Dendritic cell treated with granulocyte-macrophage colony-stimulating factor and Interleukin-4, amounts not matched to agents 40 ng/mL and 50 ng/mL, for 4 days (primary cell): ENCODE measurements around the gene SMIM36.
"Not testable (repeated sequence)": the region's sequence is repeated elsewhere in the genome, so short reads cannot be mapped to it uniquely, and the experiment has no call there.

Source experiments
- H3K27ac Mint-ChIP-seq: one replicate; pipeline ENCODE4 v1.8.0; 2022; ENCODE audit warnings: mild to moderate bottlenecking, mixed read lengths
- H3K27me3 Mint-ChIP-seq: one replicate; pipeline ENCODE4 v1.8.0; 2022; ENCODE audit warnings: mild to moderate bottlenecking, mixed read lengths
- H3K36me3 Mint-ChIP-seq: one replicate; pipeline ENCODE4 v1.8.0; 2022; ENCODE audit warnings: low read depth, mixed read lengths
- H3K4me1 Mint-ChIP-seq: one replicate; pipeline ENCODE4 v1.8.0; 2022; ENCODE audit warnings: low read depth, mixed read lengths
- H3K4me3 Mint-ChIP-seq: one replicate; pipeline ENCODE4 v1.8.0; 2022; ENCODE audit warnings: mild to moderate bottlenecking, moderate library complexity, mixed read lengths
- H3K9me3 Mint-ChIP-seq: one replicate; pipeline ENCODE4 v1.8.0; 2022; ENCODE audit warnings: mixed read lengths
- intact Hi-C: fragments of 100-400 bp; cut with micrococcal nuclease; formaldehyde crosslinking; loops from one replicate; pipeline ENCODE4 v1.15.0; 2022

Gene SMIM36

GRCh38 chr17:55416470-55417052 lies 94.7 kb downstream of the SMIM36 start:
- Mint-ChIP-seq H3K9me3 (no peaks in the 10 kb centered on the region), H3K27me3 (no peaks in the 10 kb centered on the region), H3K4me3 (no peak overlapping the region), H3K27ac (no peak overlapping the region), H3K4me1 (peaks cover 51% of the 10 kb centered on the region), H3K36me3 (peaks cover 30% of the 10 kb centered on the region)
- intact Hi-C loops = no loop called here

- intact Hi-C loops = no loop called here
- H3K27me3 Mint-ChIP-seq = no peaks in the 10 kb centered on the region
- H3K4me3 Mint-ChIP-seq = no peak overlapping the region
Measured at GRCh38 chr17:55416000-55416399, 95.3 kb downstream of the SMIM36 start.

GRCh38 chr17:55414983-55415382 lies 96.3 kb downstream of the SMIM36 start:
- Mint-ChIP-seq H3K4me1 (peaks cover 35% of the 10 kb centered on the region), H3K27me3 (no peaks in the 10 kb centered on the region), H3K36me3 (peaks cover 35% of the 10 kb centered on the region), H3K9me3 (no peaks in the 10 kb centered on the region), H3K4me3 (no peak overlapping the region), H3K27ac (no peak overlapping the region)
- intact Hi-C loops = no loop called here

More at GRCh38 chr17:55416000-55416399, 95.3 kb downstream of the SMIM36 start:
- Mint-ChIP-seq H3K9me3 (no peaks in the 10 kb centered on the region), H3K27ac (no peak overlapping the region), H3K36me3 (peaks cover 30% of the 10 kb centered on the region), H3K4me1 (peaks cover 46% of the 10 kb centered on the region)

- intact Hi-C loops = no loop called here
- Mint-ChIP-seq H3K36me3 (peaks cover 46% of the 10 kb centered on the region), H3K9me3 (no peaks in the 10 kb centered on the region), H3K27me3 (no peaks in the 10 kb centered on the region), H3K4me3 (no peak overlapping the region), H3K4me1 (peaks cover 25% of the 10 kb centered on the region), H3K27ac (no peak overlapping the region)
Measured at GRCh38 chr17:55413825-55414489, 97.3 kb downstream of the SMIM36 start.

- intact Hi-C loops = no loop called here
- no peak overlapping the region for H3K27ac Mint-ChIP-seq
- no peaks in the 10 kb centered on the region for H3K27me3 Mint-ChIP-seq
Measured at GRCh38 chr17:55411463-55411855, 99.8 kb downstream of the SMIM36 start.

DNA sequence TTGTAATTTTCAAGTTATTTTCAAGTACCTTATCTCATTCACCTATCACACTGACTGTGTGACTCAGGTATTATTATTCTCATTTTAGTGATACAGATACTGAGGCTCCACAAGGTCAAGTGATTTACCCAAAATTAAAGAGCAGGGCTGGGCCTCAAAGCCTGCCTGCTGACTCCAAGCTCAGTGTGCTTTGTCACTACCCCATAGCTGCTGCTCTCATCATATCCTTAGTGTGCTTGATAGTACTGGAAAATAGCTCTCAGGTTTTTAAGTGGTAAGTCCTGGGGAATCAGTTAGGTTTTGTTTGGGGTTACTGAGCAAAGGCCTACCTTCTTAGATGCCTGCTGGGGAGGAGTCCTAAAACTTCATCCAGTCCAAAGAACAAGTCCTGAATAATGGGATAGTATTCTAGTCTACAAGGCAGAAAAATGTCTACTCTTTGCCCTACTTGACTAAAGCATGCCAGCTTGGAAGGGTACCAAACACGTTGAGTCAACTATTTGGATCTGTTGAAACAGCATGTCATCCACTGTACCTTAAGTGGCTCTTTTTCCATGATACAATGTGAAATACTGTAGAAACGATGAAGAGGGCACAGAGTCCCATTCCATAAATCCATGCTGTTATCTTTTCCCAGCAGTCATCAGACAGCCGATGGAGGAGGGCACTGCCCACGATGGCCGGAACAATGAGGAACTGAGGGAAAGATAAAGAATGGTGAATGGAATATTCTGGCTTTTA lies 100.4 kb downstream of the SMIM36 start:
- H3K27me3 Mint-ChIP-seq = no peaks in the 10 kb centered on the region
- no peak overlapping the region for H3K4me3 Mint-ChIP-seq
- peaks cover 76% of the 10 kb centered on the region for H3K36me3 Mint-ChIP-seq
- H3K27ac Mint-ChIP-seq = no peak overlapping the region
- intact Hi-C loops = no loop called here
- no peaks in the 10 kb centered on the region for H3K9me3 Mint-ChIP-seq
- H3K4me1 Mint-ChIP-seq = peaks cover 4% of the 10 kb centered on the region

More at GRCh38 chr17:55411463-55411855, 99.8 kb downstream of the SMIM36 start:
- Mint-ChIP-seq H3K4me3 (no peak overlapping the region), H3K36me3 (peaks cover 71% of the 10 kb centered on the region), H3K4me1 (peaks cover 7% of the 10 kb centered on the region), H3K9me3 (no peaks in the 10 kb centered on the region)

DNA sequence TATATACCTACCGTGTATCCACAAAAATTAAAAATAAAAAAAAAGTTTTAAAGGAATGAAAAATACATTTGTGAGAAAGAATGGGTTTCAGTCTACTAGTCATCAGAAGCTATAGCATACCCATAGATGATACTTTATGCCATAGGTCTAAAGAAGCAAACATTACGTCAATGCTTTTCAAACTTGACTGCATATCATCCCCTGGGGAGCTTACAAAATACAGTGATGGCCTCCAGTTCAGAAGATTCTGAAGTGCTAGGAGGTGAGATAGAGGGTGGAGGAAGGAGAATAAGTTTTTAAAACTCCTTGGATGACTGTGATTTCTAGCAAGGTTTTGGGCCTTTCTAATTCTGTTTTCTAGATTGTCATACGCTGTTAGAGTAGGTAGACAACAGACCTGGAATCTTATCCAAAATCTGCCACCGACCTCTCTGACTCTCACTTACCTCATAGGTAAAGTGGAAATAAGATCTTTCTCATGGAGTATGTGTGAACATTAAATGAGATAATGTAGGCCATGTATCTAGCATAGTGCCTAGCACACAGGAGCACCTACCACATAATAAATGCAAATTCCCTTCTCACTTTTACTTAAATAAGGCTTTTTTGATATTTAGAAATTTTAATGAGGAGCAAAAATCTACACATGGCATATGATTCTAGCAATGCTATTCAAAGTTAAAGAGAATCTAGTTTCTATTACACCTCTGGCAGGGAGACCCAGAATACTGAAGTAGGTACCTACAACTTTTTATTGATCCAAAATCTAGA lies 102.0 kb downstream of the SMIM36 start:
- Mint-ChIP-seq H3K9me3 (no peaks in the 10 kb centered on the region), H3K4me1 (peaks cover 4% of the 10 kb centered on the region), H3K4me3 (no peak overlapping the region), H3K27ac (no peak overlapping the region), H3K27me3 (no peaks in the 10 kb centered on the region), H3K36me3 (peaks cover 88% of the 10 kb centered on the region)
- intact Hi-C loops = no loop called here

GRCh38 chr17:55407641-55408566 lies 103.3 kb downstream of the SMIM36 start:
- intact Hi-C loops = no loop called here
- no peak overlapping the region for H3K27ac Mint-ChIP-seq
- H3K27me3 Mint-ChIP-seq = no peaks in the 10 kb centered on the region
- H3K4me3 Mint-ChIP-seq = no peak overlapping the region
- H3K4me1 Mint-ChIP-seq = peaks cover 4% of the 10 kb centered on the region
- no peaks in the 10 kb centered on the region for H3K9me3 Mint-ChIP-seq
- H3K36me3 Mint-ChIP-seq = peaks cover 83% of the 10 kb centered on the region

DNA sequence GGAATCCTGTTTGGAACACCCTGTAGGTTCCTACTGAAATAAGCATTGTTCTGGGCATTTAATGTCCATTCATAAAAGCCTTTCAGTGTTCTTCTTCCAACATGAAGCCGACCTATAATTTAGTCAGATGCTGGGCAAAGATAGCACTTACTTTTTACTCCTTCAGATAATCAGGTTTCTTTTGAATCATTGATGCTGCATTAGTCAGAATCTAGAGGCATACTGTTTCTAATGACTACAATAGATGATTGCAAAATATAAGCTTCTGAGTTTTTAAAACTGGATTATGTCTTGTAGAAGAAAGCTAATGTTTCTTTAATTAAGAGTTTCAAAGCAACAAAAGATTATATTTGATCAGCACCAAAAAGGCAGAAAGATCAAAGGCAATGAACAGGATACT lies 105.7 kb downstream of the SMIM36 start:
- H3K36me3 Mint-ChIP-seq = peaks cover 85% of the 10 kb centered on the region

GRCh38 chr17:55404197-55404596 lies 107.1 kb downstream of the SMIM36 start:
- H3K27ac Mint-ChIP-seq, intact Hi-C loops, H3K4me1 Mint-ChIP-seq: not testable (repeated sequence)

More for the DNA sequence above, 105.7 kb downstream of the SMIM36 start:
- intact Hi-C loops = no loop called here
- H3K27ac Mint-ChIP-seq = no peak overlapping the region
- no peaks in the 10 kb centered on the region for H3K27me3 Mint-ChIP-seq
- peaks cover 4% of the 10 kb centered on the region for H3K4me1 Mint-ChIP-seq
- no peak overlapping the region for H3K4me3 Mint-ChIP-seq
- no peaks in the 10 kb centered on the region for H3K9me3 Mint-ChIP-seq

GRCh38 chr17:55402374-55402773 lies 108.9 kb downstream of the SMIM36 start:
- intact Hi-C loops = no loop called here
- Mint-ChIP-seq H3K4me1 (peaks cover 1% of the 10 kb centered on the region), H3K27ac (no peak overlapping the region), H3K4me3 (no peak overlapping the region), H3K9me3 (no peaks in the 10 kb centered on the region), H3K36me3 (peaks cover 82% of the 10 kb centered on the region), H3K27me3 (no peaks in the 10 kb centered on the region)

More at GRCh38 chr17:55404197-55404596, 107.1 kb downstream of the SMIM36 start:
- H3K4me3 Mint-ChIP-seq, H3K9me3 Mint-ChIP-seq, H3K27me3 Mint-ChIP-seq: not testable (repeated sequence)
- H3K36me3 Mint-ChIP-seq = peaks cover 82% of the 10 kb centered on the region
